ENCODE results near the gene MALAT1. TPM values are rescaled to one million over a fixed set of nuclear protein-coding genes. Genes with fewer than 3 reads are reported as not detected.
A peak's percentile ranks its signal among the peaks of the same experiment; 100 is the strongest.
"Not testable (repeated sequence)": the region's sequence is repeated elsewhere in the genome, so short reads cannot be mapped to it uniquely, and the experiment has no call there.

Gene MALAT1
- total RNA-seq, 2 experiments from 2014 or later = 3,446 to 5,974 TPM

GRCh38 chr11:65506772-65507505 is 8.1 kb downstream of the MALAT1 start:
- POLR2A ChIA-PET = interaction anchor here (0.6 to 6.7 kb wide), 10 partner anchors 8 to 128 kb away, joined by 3 to 90 read pairs (median 4); partner anchors contain the start of gene MALAT1
- peak overlapping the region; percentile 79 for H3K4me3 ChIP-seq (ENCODE audit: low read depth, low read length, poor library complexity, severe bottlenecking)
- peaks cover 65% of the 10 kb centered on the region for H3K4me1 ChIP-seq (ENCODE audit: insufficient read depth, low read length, poor library complexity, severe bottlenecking)
- peak; percentile 71 for DNase-seq (ENCODE audit: low spot score)
- intact Hi-C loops (cut with micrococcal nuclease; ENCODE audit: unreplicated experiment) = no loop called here
- no TSS peak for BruUV-seq (replicated peaks)
- no peak for TF ChIP-seq EZH2phosphoT487 (IDR thresholded peaks at IDR 0.05; ENCODE audit: borderline replicate concordance, low read depth, low read length)
- TF ChIP-seq, protein P1, sequence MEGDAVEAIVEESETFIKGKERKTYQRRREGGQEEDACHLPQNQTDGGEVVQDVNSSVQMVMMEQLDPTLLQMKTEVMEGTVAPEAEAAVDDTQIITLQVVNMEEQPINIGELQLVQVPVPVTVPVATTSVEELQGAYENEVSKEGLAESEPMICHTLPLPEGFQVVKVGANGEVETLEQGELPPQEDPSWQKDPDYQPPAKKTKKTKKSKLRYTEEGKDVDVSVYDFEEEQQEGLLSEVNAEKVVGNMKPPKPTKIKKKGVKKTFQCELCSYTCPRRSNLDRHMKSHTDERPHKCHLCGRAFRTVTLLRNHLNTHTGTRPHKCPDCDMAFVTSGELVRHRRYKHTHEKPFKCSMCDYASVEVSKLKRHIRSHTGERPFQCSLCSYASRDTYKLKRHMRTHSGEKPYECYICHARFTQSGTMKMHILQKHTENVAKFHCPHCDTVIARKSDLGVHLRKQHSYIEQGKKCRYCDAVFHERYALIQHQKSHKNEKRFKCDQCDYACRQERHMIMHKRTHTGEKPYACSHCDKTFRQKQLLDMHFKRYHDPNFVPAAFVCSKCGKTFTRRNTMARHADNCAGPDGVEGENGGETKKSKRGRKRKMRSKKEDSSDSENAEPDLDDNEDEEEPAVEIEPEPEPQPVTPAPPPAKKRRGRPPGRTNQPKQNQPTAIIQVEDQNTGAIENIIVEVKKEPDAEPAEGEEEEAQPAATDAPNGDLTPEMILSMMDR (conservative IDR thresholded peaks at IDR 0.05; ENCODE audit: low read length) = no peak
- H3K4me2 ChIP-seq (ENCODE audit: low read length) = peak overlapping the region; percentile 98
- H2AFZ ChIP-seq (ENCODE audit: low read length) = no peak overlapping the region
- H3K9me2 ChIP-seq (ENCODE audit: insufficient read depth, low read length) = no peaks in the 10 kb centered on the region
- H3K36me3 ChIP-seq (ENCODE audit: insufficient read depth, low read length) = peaks cover 48% of the 10 kb centered on the region
- CTCF ChIA-PET (ENCODE audit: unreplicated experiment) = interaction anchor here (1.2 kb wide), 1 partner anchor 73 kb away, joined by 3 read pairs; no protein-coding TSS in a partner anchor
- H4K20me1 ChIP-seq (ENCODE audit: insufficient read depth, low read length) = peaks cover 42% of the 10 kb centered on the region
- H3K79me2 ChIP-seq (ENCODE audit: insufficient read depth, low read depth, low read length) = peaks cover 46% of the 10 kb centered on the region
- H3K9me3 ChIP-seq (ENCODE audit: low read length) = no peaks in the 10 kb centered on the region
- H3K27ac ChIP-seq (ENCODE audit: low read depth, low read length, poor library complexity, severe bottlenecking) = peak overlapping the region; percentile 98

- H3K36me3 ChIP-seq (ENCODE audit: insufficient read depth, low read length); H3K9me3 ChIP-seq (ENCODE audit: low read length); H3K27ac ChIP-seq (ENCODE audit: low read depth, low read length, poor library complexity, severe bottlenecking); DNase-seq (ENCODE audit: low spot score); BruUV-seq (replicated peaks); H3K4me3 ChIP-seq (ENCODE audit: low read depth, low read length, poor library complexity, severe bottlenecking); H2AFZ ChIP-seq (ENCODE audit: low read length); H3K4me2 ChIP-seq (ENCODE audit: low read length); H4K20me1 ChIP-seq (ENCODE audit: insufficient read depth, low read length); intact Hi-C loops (cut with micrococcal nuclease; ENCODE audit: unreplicated experiment); H3K79me2 ChIP-seq (ENCODE audit: insufficient read depth, low read depth, low read length); H3K9me2 ChIP-seq (ENCODE audit: insufficient read depth, low read length): not testable (repeated sequence)
- H3K4me1 ChIP-seq (ENCODE audit: insufficient read depth, low read length, poor library complexity, severe bottlenecking) = peaks cover 29% of the 10 kb centered on the region
- ChIA-PET CTCF (ENCODE audit: unreplicated experiment) (interaction anchor here (0.6 kb wide), 1 partner anchor 95 kb away, joined by 3 read pairs; no protein-coding TSS in a partner anchor), POLR2A (interaction anchor here (0.6 kb wide), 2 partner anchors 104 to 262 kb away, joined by 3 to 4 read pairs; no protein-coding TSS in a partner anchor)
Observed at GRCh38 chr11:65512311-65512710, 13.5 kb downstream of the MALAT1 start.

- TF ChIP-seq, protein P1 (conservative IDR thresholded peaks at IDR 0.05; ENCODE audit: low read length) = no peak
- no peak for TF ChIP-seq EZH2phosphoT487 (IDR thresholded peaks at IDR 0.05; ENCODE audit: borderline replicate concordance, low read depth, low read length)
- Histone ChIP-seq H3K4me3 (ENCODE audit: low read depth, low read length, poor library complexity, severe bottlenecking) (no peak overlapping the region), H4K20me1 (ENCODE audit: insufficient read depth, low read length) (no peaks in the 10 kb centered on the region), H3K4me2 (ENCODE audit: low read length) (no peak overlapping the region), H3K79me2 (ENCODE audit: insufficient read depth, low read depth, low read length) (no peaks in the 10 kb centered on the region), H3K4me1 (ENCODE audit: insufficient read depth, low read length, poor library complexity, severe bottlenecking) (no peaks in the 10 kb centered on the region), H2AFZ (ENCODE audit: low read length) (no peak overlapping the region), H3K27ac (ENCODE audit: low read depth, low read length, poor library complexity, severe bottlenecking) (no peak overlapping the region), H3K9me2 (ENCODE audit: insufficient read depth, low read length) (no peaks in the 10 kb centered on the region), H3K36me3 (ENCODE audit: insufficient read depth, low read length) (no peaks in the 10 kb centered on the region), H3K9me3 (ENCODE audit: low read length) (no peaks in the 10 kb centered on the region)
- ChIA-PET CTCF (ENCODE audit: unreplicated experiment) (no interaction called here), POLR2A (interaction anchor here (0.7 to 1.3 kb wide), 3 partner anchors 8 to 1310 kb away, joined by 3 to 5 read pairs (median 4); no protein-coding TSS in a partner anchor)
- no peak for DNase-seq (ENCODE audit: low spot score)
- no TSS peak for BruUV-seq (replicated peaks)
- intact Hi-C loops (cut with micrococcal nuclease; ENCODE audit: unreplicated experiment) = no loop called here
Observed at GRCh38 chr11:65516135-65516968, 17.5 kb downstream of the MALAT1 start.

DNA sequence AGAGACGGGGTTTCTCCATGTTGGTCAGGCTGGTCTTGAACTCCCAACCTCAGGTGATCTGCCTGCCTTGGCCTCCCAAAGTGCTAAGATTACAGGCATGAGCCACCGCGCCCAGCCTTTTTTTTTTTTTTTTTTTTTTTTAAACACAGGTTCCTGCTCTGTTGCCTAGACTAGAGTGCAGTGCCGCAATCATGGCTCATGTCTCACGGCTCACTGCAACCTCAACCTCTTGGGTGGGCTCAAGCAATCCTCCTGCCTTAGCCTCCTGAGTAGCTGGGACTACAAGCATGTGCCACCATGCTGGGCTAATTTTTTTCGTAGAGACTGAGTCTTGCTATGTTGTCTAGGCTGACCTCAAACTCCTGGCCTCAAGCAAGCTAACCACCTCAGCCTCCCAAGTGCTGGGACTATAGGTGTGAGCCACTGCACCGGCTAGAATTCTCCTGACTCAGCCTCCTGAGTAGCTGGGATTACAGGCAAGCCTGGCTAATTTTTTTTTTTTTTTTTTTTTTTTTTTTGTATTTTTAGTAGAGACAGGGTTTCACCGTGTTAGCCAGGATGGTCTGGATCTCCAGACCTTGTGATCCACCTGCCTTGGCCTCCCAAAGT is 20.2 kb downstream of the MALAT1 start:
- H3K36me3 ChIP-seq (ENCODE audit: insufficient read depth, low read length); CTCF ChIA-PET (ENCODE audit: unreplicated experiment); H3K9me3 ChIP-seq (ENCODE audit: low read length); H3K4me3 ChIP-seq (ENCODE audit: low read depth, low read length, poor library complexity, severe bottlenecking); H3K79me2 ChIP-seq (ENCODE audit: insufficient read depth, low read depth, low read length); BruUV-seq (replicated peaks); DNase-seq (ENCODE audit: low spot score); H2AFZ ChIP-seq (ENCODE audit: low read length); H3K4me1 ChIP-seq (ENCODE audit: insufficient read depth, low read length, poor library complexity, severe bottlenecking); H3K9me2 ChIP-seq (ENCODE audit: insufficient read depth, low read length); H4K20me1 ChIP-seq (ENCODE audit: insufficient read depth, low read length); H3K4me2 ChIP-seq (ENCODE audit: low read length); intact Hi-C loops (cut with micrococcal nuclease; ENCODE audit: unreplicated experiment); POLR2A ChIA-PET; H3K27ac ChIP-seq (ENCODE audit: low read depth, low read length, poor library complexity, severe bottlenecking): not testable (repeated sequence)

Data from OCI-LY7 (cell line).